GM18861 (cell line): Measurements from ENCODE around the gene ARRB1.
"Not testable (repeated sequence)": the region's sequence is repeated elsewhere in the genome, so short reads cannot be mapped to it uniquely, and the experiment has no call there.

Experiments
- ATAC-seq: cut with Tn5 transposase; IDR thresholded peaks from one replicate; pipeline ENCODE4 v1.9.1; 2021; ENCODE audit not compliant: unreplicated experiment

Gene ARRB1

DNA sequence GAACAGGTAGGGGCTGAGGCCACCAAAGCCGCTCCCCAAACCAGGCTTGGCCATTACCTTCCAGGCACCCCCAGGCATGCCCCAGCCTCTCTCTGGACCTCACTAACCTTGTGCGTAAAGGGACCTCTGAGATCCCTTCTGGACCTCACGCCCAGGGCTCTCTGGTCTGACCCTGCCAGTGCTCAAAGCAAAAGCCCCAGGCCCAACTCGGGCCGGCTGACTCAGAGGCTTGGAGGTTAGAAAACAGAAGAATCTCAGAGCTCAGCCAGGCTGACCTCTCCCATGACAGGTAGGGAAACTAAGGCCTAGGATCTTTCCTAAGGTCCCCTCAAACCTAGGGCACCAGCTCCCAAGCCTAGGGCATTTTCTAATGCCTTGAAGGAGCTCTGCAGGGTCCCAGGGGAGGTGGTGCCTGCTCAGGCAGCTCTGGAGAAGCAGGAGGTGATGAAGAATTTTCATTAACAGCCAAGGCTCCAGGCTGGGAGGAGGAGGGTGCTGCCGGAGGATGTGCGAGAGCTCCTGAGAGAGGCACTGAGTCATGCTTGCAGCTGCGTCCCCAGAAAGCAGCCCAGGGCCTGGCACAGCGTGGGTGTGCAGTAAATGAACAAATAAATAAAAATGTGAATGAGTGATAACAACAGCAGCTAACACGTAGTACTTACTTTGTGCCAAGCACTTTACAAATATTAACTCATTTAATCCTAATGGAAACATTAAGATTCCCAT, 25.6 kb downstream of the ARRB1 start:
- no peak for ATAC-seq

DNA sequence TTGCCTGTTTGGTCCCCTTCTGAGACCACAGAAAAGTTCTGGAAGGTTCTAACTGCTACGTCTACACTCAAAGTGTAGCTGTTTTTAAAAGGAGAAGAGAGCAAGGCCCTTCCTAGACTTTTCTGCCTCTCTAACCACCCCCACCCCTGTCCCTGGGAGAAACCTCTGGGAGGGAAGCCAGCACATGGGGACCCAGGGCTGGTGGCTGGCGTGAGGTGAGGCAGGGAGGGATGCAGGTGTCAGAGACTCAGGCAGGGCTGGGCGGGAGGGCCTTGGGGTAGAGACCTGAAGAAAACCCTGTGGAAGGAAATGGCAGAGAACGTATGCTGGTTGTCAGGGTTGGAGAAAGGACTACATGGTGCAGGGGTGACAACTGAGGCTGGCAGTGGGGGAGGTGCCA, 26.7 kb downstream of the ARRB1 start:
- no peak for ATAC-seq

- no peak for ATAC-seq
These were observed 27.3 kb downstream of the ARRB1 start for GRCh38 chr11:75324189-75324588.

- ATAC-seq = no peak
These were observed 27.9 kb downstream of the ARRB1 start for GRCh38 chr11:75323609-75324008.

GRCh38 chr11:75320643-75321042, 30.8 kb downstream of the ARRB1 start:
- no peak for ATAC-seq

GRCh38 chr11:75320046-75320618, 31.3 kb downstream of the ARRB1 start:
- ATAC-seq = no peak

- ATAC-seq = no peak
These were observed 32.2 kb downstream of the ARRB1 start for GRCh38 chr11:75319035-75319877.

DNA sequence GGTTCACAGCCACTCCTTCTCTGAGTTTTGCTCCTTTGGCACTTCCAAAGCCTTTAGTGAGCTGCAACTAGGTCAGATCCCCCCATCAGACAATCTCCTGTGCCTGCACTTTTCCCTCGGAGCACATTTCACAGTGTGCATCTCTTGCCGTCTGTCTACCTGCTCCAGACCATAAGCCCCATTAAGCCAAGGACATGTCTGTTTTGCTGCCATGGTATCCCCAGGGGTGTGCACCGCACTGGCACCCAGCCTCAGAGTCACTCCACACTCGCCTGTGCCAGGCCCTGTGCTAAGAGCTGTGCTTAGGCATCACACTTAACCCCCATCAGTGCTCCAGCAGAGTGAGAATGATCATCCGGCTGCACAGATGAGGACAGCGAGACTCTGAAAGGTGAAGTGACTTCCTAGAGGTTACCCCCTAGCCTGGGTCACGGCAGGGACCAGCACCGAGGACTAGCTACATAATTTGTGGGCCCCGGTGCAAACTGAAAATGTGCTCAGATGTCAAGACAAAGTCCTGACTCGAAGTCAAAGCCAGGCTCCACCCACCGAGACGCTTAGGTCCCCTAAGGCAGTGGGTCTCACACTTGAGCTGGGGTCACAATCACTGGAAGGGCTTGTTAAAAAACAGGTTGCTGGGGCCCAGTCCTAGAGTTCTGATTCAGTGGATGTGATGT, 33.9 kb downstream of the ARRB1 start:
- no peak for ATAC-seq

- ATAC-seq = no peak
These were observed 36.0 kb downstream of the ARRB1 start for GRCh38 chr11:75315439-75315805.

GRCh38 chr11:75314771-75315438, 36.6 kb downstream of the ARRB1 start:
- no peak for ATAC-seq

GRCh38 chr11:75313513-75314272, 37.8 kb downstream of the ARRB1 start:
- ATAC-seq = no peak

DNA sequence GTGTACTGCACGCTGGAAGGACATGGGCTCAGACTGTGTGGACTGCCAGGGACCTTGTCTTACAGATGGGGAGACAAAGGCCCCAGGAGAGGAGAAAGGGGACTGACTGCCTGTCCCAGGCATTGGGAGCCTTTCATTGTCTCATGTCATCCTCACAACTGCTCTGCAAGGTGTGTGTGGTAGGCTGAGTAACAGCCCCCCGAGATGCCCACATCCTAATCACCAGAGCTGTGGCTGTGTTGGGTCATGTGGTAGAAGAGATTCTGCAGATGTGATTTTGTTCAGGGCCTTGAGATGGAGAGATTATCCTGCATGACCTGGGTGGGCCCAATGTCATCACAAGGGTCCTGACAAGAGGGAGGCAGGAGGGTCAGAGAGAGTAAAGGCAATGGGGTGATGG, 39.1 kb downstream of the ARRB1 start:
- ATAC-seq = no peak

GRCh38 chr11:75311858-75312288, 39.6 kb downstream of the ARRB1 start:
- ATAC-seq = no peak

GRCh38 chr11:75308986-75309385, 42.5 kb downstream of the ARRB1 start:
- no peak for ATAC-seq

- ATAC-seq = no peak
These were observed 43.3 kb downstream of the ARRB1 start for GRCh38 chr11:75308116-75308515.

DNA sequence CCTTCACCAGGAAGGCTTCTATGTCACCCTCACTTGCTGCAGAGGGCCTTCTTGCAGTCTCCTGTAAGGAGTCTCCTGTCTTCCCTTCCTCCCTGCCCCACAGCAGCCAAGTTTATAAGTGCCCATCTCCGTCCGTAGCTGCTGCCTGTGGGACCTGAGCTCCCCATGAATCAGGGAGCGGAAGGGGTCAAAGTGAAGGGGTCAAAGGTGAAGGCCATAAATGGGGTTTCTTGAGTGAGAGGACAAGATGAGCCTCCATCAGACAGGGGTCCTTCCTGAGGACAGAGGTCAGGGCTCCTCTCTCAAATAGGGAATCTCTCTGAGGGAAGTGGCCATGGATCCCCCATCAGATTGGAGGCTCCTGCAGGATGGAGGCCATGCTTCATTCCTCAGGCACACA, 44.4 kb downstream of the ARRB1 start:
- ATAC-seq = no peak

GRCh38 chr11:75306529-75306928, 44.9 kb downstream of the ARRB1 start:
- no peak for ATAC-seq

DNA sequence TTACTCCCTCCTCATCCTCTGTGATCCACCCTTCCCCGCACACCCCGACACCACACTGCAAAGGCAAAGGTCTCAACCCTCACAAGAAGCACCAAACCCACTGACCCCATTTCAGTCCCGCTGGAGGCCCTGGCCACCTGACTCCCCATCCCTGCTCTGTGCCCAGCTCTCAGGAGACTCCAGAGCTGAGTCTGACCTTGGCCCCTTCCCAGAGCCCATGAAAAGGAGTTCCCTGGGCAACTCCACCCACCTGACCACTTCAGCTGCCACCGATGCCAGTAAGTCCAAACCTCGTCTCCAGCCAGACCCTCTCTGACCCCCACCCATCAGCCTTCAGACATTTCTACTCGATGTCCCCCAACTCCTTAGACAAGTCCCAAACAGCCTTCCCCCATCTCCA, 45.5 kb downstream of the ARRB1 start:
- ATAC-seq = no peak

GRCh38 chr11:75305452-75305851, 46.0 kb downstream of the ARRB1 start:
- ATAC-seq = no peak

DNA sequence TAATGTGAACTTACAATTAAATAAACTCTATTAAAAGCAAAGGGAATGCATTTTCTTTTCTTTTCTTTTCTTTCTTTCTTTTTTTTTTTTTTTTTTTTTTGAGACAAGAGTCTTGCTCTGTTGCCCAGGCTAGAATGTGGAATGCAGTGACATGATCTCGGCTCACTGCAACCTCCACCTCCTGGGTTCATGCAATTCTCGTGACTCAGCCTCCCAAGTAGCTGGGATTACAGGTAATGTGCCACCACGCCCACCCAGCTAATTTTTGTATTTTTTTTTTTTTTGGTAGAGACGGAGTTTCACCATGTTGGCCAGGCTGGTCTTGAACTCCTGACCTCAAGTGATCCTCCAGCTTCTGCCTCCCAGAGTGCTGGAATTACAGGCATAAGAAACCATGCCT, 46.5 kb downstream of the ARRB1 start:
- not testable (repeated sequence) for ATAC-seq
